C4-2B (cell line): Measurements from ENCODE around the gene TBKBP1.

Source experiments
- CTCF ChIP-seq: fragments of 450-650 bp; conservative IDR thresholded peaks from 2 replicates; pipeline ENCODE4 v1.5.1; 2017; ENCODE audit warnings: mild to moderate bottlenecking
- ZFX ChIP-seq: fragments of 450-650 bp; IDR thresholded peaks from 2 replicates; pipeline ENCODE4 v1.6.1; 2017

GRCh38 chr17:47682138-47682537, 11.8 kb upstream of the TBKBP1 start:
- TF ChIP-seq CTCF (no peak), ZFX (no peak)
